Neural cell (in vitro differentiated cells): ENCODE measurements around the gene REEP6. TPM values are rescaled to one million over a fixed set of nuclear protein-coding genes. Genes with fewer than 3 reads are reported as not detected.

Experiments
- H2AFZ ChIP-seq: fragments of 200-600, 300-800 bp; sonication (generic), shearing (Covaris generic); 2 replicates; pipeline ENCODE4 v1.6.0; 2014; ENCODE audit warnings: low read depth, mild to moderate bottlenecking, antibody characterized with exemption, low read length, moderate library complexity
- H3F3A ChIP-seq: fragments of 200-600 bp; shearing (Covaris generic); 2 replicates; pipeline ENCODE4 v1.6.1; 2016; ENCODE audit warnings: mild to moderate bottlenecking, moderate library complexity, mixed read lengths, antibody characterized with exemption, low read length; ENCODE audit not compliant: insufficient read depth, poor library complexity, severe bottlenecking
- H3K27ac ChIP-seq: fragments of 200-600, 300-800 bp; sonication (generic), shearing (Covaris generic); 2 replicates; pipeline ENCODE4 v1.5.1; 2014; ENCODE audit warnings: mild to moderate bottlenecking, low read length, moderate library complexity
- H3K27me3 ChIP-seq: fragments of 300-800, 200-600 bp; sonication (generic), shearing (Covaris generic); 2 replicates; pipeline ENCODE4 v1.6.0; 2014; ENCODE audit warnings: mild to moderate bottlenecking, low read depth, low read length, moderate library complexity; ENCODE audit not compliant: insufficient read depth
- H3K36me3 ChIP-seq: fragments of 300-800, 200-600 bp; sonication (generic), shearing (Covaris generic); 2 replicates; pipeline ENCODE4 v1.5.1; 2014; ENCODE audit warnings: mild to moderate bottlenecking, antibody characterized with exemption, low read length, moderate library complexity; ENCODE audit not compliant: insufficient read depth
- H3K4me2 ChIP-seq: fragments of 300-800, 200-600 bp; sonication (generic), shearing (Covaris generic); 2 replicates; pipeline ENCODE4 v1.6.0; 2014; ENCODE audit warnings: mild to moderate bottlenecking, low read length
- H3K4me3 ChIP-seq: fragments of 300-800, 200-600 bp; sonication (generic), shearing (Covaris generic); 2 replicates; pipeline ENCODE4 v1.5.1; 2014; ENCODE audit warnings: mild to moderate bottlenecking, low read length, moderate library complexity
- H3K79me2 ChIP-seq: fragments of 200-600 bp; shearing (Covaris generic); replicated peaks from 2 replicates; pipeline ENCODE4 v1.6.0; 2014; ENCODE audit warnings: mild to moderate bottlenecking, low read length, moderate library complexity; ENCODE audit not compliant: insufficient read depth
- H3K9ac ChIP-seq: fragments of 300-800, 200-600 bp; sonication (generic), shearing (Covaris generic); 2 replicates; pipeline ENCODE4 v1.6.1; 2016; ENCODE audit warnings: mild to moderate bottlenecking, low read length, mixed read lengths
- H3K9me2 ChIP-seq: fragments of 200-600 bp; shearing (Covaris generic); 2 replicates; pipeline ENCODE4 v1.6.1; 2016; ENCODE audit warnings: mild to moderate bottlenecking, low read length, mixed read lengths; ENCODE audit not compliant: insufficient read depth
- H3K9me3 ChIP-seq: fragments of 200-600, 300-800 bp; sonication (generic), shearing (Covaris generic); 2 replicates; pipeline ENCODE4 v1.6.1; 2016; ENCODE audit warnings: mild to moderate bottlenecking, mixed run types, low read length, moderate library complexity, mixed read lengths
- H4K20me1 ChIP-seq: fragments of 200-600 bp; shearing (Covaris generic); 2 replicates; pipeline ENCODE4 v1.6.1; 2016; ENCODE audit warnings: mild to moderate bottlenecking, mixed run types; ENCODE audit not compliant: insufficient read depth
- EP300 ChIP-seq: fragments of 450-650 bp; conservative IDR thresholded peaks from 2 replicates; pipeline ENCODE4 v1.6.1; 2014; ENCODE audit warnings: antibody characterized with exemption, mild to moderate bottlenecking, moderate library complexity; ENCODE audit not compliant: poor library complexity, severe bottlenecking
- EZH2 ChIP-seq: fragments of 200-600, 300-800 bp; shearing (Covaris generic), sonication (generic); IDR thresholded peaks from 2 replicates; pipeline ENCODE4 v1.6.1; 2014; ENCODE audit warnings: antibody characterized with exemption, low read length, borderline replicate concordance, mild to moderate bottlenecking; ENCODE audit not compliant: insufficient read depth, poor library complexity, severe bottlenecking
- MXI1 ChIP-seq: fragments of 450-650 bp; conservative IDR thresholded peaks from 2 replicates; pipeline ENCODE4 v1.6.1; 2014; ENCODE audit warnings: antibody characterized with exemption, mild to moderate bottlenecking; ENCODE audit not compliant: poor library complexity, severe bottlenecking
- POLR2AphosphoS5 ChIP-seq: IDR thresholded peaks from 2 replicates; pipeline ENCODE4 v1.6.1; 2012
- RAD21 ChIP-seq: fragments of 450-650 bp; conservative IDR thresholded peaks from 2 replicates; pipeline ENCODE4 v1.6.1; 2014; ENCODE audit warnings: antibody characterized with exemption, mild to moderate bottlenecking, moderate library complexity
- REST ChIP-seq: IDR thresholded peaks from 2 replicates; pipeline ENCODE4 v1.6.1; 2012; ENCODE audit warnings: borderline replicate concordance
- SMC3 ChIP-seq: fragments of 450-650 bp; conservative IDR thresholded peaks from 2 replicates; pipeline ENCODE4 v1.6.1; 2014; ENCODE audit warnings: antibody characterized with exemption, mild to moderate bottlenecking, moderate library complexity; ENCODE audit not compliant: poor library complexity
- TAF1 ChIP-seq: IDR thresholded peaks from 2 replicates; pipeline ENCODE4 v1.6.1; 2012; ENCODE audit warnings: low read depth
- polyA plus RNA-seq: library from polyadenylated mRNA; depleted of rRNA; stranded (reverse); fragments of >200 nt; gene quantifications from 2 replicates; pipeline ENCODE4 v1.2.3, GENCODE V29; 2014
- TF ChIP-seq, protein P1 (sequence below): fragments of 450-650 bp; IDR thresholded peaks from 2 replicates; pipeline ENCODE4 v1.5.1; 2014; ENCODE audit warnings: antibody characterized with exemption, mild to moderate bottlenecking, moderate library complexity; ENCODE audit not compliant: poor library complexity, severe bottlenecking

The REEP6 gene
- polyA plus RNA-seq, 1 donor from 2014 or later = 10.7 TPM

- H3K36me3 ChIP-seq = no peaks in the 10 kb centered on the region
- H3K9ac ChIP-seq = peak overlapping the region; percentile 50
- H4K20me1 ChIP-seq = peaks cover 54% of the 10 kb centered on the region
- H3K4me3 ChIP-seq = peak overlapping the region; percentile 53
- TF ChIP-seq POLR2AphosphoS5 (no peak), EP300 (no peak), REST (no peak), MXI1 (no peak), RAD21 (no peak), SMC3 (no peak)
- no peaks in the 10 kb centered on the region for H3F3A ChIP-seq
- H3K9me2 ChIP-seq = no peaks in the 10 kb centered on the region
- no peaks in the 10 kb centered on the region for H3K9me3 ChIP-seq
- peaks cover 5% of the 10 kb centered on the region for H3K79me2 ChIP-seq
- no peak overlapping the region for H2AFZ ChIP-seq
- H3K4me2 ChIP-seq = no peak overlapping the region
- no peaks in the 10 kb centered on the region for H3K27me3 ChIP-seq
- H3K27ac ChIP-seq = peak overlapping the region; percentile 8
Observed at GRCh38 chr19:1471010-1471514, 19.9 kb upstream of the REEP6 start.

- Histone ChIP-seq H3F3A (no peaks in the 10 kb centered on the region), H3K79me2 (peaks cover 5% of the 10 kb centered on the region), H3K9me2 (no peaks in the 10 kb centered on the region), H3K36me3 (no peaks in the 10 kb centered on the region), H4K20me1 (peaks cover 54% of the 10 kb centered on the region), H3K27ac (no peak overlapping the region), H3K9ac (peak overlapping the region; percentile 50), H3K4me3 (no peak overlapping the region), H2AFZ (no peak overlapping the region), H3K9me3 (no peaks in the 10 kb centered on the region), H3K27me3 (no peaks in the 10 kb centered on the region), H3K4me2 (no peak overlapping the region)
- TF ChIP-seq REST (no peak), EZH2 (no peak), TAF1 (no peak), POLR2AphosphoS5 (no peak), RAD21 (no peak), EP300 (no peak), MXI1 (no peak)
- TF ChIP-seq, protein P1, sequence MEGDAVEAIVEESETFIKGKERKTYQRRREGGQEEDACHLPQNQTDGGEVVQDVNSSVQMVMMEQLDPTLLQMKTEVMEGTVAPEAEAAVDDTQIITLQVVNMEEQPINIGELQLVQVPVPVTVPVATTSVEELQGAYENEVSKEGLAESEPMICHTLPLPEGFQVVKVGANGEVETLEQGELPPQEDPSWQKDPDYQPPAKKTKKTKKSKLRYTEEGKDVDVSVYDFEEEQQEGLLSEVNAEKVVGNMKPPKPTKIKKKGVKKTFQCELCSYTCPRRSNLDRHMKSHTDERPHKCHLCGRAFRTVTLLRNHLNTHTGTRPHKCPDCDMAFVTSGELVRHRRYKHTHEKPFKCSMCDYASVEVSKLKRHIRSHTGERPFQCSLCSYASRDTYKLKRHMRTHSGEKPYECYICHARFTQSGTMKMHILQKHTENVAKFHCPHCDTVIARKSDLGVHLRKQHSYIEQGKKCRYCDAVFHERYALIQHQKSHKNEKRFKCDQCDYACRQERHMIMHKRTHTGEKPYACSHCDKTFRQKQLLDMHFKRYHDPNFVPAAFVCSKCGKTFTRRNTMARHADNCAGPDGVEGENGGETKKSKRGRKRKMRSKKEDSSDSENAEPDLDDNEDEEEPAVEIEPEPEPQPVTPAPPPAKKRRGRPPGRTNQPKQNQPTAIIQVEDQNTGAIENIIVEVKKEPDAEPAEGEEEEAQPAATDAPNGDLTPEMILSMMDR = peak; percentile 36
Observed at GRCh38 chr19:1471515-1472160, 19.3 kb upstream of the REEP6 start.
